ENCODE data around the gene TMEM252.

Gene TMEM252

DNA sequence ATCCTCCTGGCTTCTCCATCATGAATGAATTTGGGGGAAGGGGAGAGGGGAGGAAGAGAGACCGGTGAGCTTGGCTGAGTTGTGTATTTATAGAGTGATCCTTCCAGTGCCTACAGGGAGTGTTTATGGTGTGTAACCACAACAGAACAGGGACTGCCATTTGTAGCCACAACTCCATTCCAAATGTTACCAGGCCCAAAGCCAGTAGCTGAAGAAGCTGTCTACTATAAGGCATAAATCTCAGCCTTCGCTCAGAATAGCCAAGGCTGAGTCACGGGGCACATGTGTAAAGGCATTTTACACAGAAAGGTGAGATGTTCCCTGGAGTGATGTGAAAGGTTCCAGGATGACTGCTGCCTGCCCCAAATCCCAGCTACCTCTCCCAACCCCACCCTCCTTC, 2.5 kb downstream of the TMEM252 start:
- DNase-seq, result no peak

DNA sequence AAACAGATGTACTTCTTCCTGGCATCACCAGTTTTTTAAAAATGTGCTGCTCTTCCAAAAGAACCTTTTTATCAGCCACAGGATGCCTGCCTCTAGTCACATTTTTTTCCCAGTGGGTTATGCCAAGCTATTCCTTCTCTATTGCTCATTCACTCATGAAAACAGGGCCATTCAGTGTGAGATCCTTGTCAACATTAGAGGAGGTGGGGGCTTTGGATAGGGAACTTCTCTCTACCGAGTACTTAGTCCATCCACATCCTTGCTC, 3.1 kb downstream of the TMEM252 start:
- DNase-seq, result no peak

- no peak for DNase-seq
Measured at GRCh38 chr9:68536876-68537615, 3.6 kb downstream of the TMEM252 start.

- no peak for DNase-seq
Measured at GRCh38 chr9:68533678-68534077, 7.0 kb downstream of the TMEM252 start.

DNA sequence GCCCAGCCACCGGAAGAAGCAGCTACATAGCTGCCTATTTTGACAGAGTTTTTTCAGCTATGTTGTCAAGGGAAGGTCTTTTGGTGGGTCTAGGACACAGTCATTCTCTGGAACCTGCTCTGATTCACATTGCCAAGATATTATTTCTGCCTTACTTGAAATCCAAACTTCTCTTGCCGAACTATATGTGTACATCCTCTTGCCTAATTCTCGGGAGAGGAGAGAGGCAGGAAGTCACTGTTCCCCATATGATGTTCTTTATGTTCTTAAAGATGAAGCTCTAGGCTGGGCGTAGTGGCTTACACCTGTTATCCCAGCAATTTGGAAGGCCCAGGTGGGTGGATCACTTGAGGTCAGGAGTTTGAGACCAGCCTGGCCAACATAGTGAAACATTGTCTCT, 8.6 kb downstream of the TMEM252 start:
- no peak for DNase-seq

DNA sequence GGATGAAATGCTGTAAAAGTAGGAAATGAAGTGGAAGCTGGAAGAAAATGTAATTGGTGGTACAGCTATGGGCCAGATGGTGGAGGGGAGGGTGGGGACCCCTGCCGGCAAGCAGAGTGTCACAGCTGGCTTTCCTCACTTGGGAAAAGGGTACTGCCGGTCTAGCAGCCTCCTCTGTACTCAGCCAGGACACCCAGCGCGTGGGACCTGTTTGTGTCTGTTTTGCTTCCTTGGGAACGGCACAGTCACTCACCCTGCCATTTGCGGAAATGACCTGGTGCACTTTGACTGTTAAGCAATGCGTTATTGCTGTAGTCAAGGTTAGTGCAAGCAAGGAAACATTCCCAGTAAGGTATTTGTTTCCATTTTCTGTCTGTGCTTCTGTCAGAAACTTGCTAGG, 10.1 kb downstream of the TMEM252 start:
- peak; percentile 39 for DNase-seq

- DNase-seq, result no peak
Measured at GRCh38 chr9:68523367-68523936, 17.2 kb downstream of the TMEM252 start.

DNA sequence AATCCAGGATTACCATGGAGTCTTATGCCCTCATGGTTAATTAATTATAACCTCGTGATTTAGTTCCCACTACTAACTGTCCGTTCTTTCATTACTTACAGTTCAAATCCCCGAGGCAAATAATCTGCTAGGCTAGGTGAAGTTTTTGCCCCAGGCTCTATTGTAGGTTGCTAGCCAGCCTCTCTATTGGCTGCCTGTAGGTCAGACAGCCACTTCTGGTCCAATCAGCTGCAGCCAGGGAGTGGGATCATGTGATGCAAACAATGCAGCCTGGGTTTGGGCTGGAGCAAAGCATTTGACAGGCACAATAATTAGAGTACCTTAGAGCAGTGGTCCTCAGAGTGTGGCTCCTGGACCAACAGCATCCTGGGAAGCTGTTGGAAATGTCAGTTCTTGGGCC, 17.7 kb downstream of the TMEM252 start:
- no peak for DNase-seq

DNA sequence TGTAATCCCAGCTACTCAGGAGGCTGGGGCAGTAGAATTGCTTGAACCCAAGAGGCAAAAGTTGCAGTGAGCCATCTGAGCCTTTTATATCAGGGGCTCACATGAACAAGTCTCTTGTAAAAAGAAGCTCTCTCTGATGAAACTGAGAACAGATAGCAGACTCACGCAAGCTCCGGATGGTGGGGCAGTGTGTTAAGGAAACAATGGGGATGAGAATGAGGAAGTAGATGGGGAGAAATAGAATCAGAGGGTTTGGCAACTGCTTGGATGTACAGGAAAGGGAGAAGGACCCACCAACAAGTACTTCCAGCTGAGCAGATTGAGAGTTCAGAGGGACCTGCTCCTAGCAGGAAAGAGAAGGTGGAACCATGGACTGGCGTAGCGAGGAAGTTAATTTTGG, 18.6 kb downstream of the TMEM252 start:
- no peak for DNase-seq

- no peak for DNase-seq
Measured at GRCh38 chr9:68515326-68516017, 25.2 kb downstream of the TMEM252 start.

- no peak for DNase-seq
Measured at GRCh38 chr9:68513981-68514380, 26.7 kb downstream of the TMEM252 start.

GRCh38 chr9:68513385-68513784, 27.3 kb downstream of the TMEM252 start:
- no peak for DNase-seq

GRCh38 chr9:68509689-68510088, 31.0 kb downstream of the TMEM252 start:
- no peak for DNase-seq

- DNase-seq, result no peak
Measured at GRCh38 chr9:68508547-68508946, 32.1 kb downstream of the TMEM252 start.

DNA sequence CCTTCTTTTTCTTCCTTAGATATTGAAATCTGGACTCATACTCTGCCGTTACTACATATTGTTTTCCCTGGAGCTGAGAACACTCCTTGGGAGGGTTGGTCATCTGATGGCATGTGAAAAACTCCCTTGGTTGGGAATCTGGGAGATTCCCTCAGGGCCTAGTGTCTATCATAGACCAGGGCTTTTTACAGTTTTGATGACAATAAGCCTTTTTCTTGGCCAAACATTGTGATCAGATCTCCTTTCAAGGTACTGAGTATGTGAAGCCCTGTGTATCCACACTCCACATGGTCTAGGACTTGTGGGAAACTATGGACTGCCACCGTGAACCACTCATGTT, 32.9 kb downstream of the TMEM252 start:
- DNase-seq, result no peak

DNA sequence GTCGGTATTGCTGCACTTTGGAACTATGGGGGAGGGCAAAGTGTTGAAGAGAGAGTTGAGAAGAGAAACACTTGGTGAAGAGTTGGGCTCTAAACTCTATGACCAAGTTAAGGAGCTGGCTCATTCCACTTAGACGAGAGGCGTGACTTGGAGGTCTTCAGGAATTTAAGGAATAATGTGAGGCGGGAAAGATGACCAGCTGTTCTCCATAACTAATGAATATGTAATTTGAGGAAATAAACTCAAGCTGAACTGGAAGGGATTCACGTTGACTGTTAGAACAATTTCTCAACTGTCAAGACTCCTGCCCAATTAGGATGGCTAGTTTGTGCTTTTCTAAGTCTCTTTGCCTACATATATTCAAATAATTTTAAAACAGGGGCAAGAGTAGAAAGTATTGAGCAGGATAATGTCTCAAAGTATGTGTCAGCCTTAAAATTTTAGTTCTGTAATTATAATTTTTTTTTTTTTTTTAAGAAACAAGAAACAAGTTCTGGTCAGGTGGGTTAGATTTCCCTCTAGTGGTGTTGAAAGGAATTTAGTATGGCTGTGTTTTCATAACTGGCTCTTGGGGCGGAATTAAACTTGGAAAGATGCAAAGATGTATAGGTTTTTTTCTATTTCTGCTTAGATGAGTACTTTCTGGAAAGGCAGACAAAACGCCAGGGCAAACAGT, 33.4 kb downstream of the TMEM252 start:
- no peak for DNase-seq

- DNase-seq, result no peak
Measured at GRCh38 chr9:68506551-68506950, 34.1 kb downstream of the TMEM252 start.

DNA sequence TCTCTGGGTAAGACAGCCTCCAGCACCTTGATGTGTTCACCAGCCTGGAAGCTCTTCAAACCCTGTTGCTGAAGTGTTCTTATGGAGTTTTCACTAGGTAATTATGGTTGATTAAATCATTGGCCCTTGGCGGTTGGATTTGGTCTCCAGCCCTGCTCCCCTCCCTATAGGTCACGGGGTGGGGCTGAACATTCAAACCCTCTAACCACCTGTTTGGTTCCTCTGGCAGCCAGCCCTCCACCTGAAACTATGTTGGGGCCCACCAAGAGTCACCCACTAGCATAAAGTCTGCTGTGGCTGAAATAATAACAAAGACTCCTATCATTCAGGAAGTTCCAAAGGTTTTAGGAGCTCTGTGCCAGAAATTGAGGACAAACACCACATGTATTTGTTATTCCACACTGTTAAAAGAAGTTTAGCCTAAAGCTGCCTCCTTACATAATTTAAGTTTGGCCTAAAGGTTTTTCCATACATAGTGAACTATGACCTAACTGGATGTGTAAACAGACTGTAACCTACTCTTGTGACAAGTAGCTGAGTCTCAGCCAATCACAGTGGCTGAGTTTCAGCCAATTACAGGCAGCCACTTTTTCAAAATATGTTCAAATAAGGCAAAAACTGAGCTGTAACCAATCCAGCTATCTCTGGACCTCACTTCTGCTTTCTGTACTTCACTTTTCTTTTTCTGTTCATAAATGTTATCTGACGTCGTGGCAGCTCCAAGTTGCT, 34.8 kb downstream of the TMEM252 start:
- DNase-seq, result no peak

GRCh38 chr9:68502279-68502678, 38.4 kb downstream of the TMEM252 start:
- no peak for DNase-seq

DNA sequence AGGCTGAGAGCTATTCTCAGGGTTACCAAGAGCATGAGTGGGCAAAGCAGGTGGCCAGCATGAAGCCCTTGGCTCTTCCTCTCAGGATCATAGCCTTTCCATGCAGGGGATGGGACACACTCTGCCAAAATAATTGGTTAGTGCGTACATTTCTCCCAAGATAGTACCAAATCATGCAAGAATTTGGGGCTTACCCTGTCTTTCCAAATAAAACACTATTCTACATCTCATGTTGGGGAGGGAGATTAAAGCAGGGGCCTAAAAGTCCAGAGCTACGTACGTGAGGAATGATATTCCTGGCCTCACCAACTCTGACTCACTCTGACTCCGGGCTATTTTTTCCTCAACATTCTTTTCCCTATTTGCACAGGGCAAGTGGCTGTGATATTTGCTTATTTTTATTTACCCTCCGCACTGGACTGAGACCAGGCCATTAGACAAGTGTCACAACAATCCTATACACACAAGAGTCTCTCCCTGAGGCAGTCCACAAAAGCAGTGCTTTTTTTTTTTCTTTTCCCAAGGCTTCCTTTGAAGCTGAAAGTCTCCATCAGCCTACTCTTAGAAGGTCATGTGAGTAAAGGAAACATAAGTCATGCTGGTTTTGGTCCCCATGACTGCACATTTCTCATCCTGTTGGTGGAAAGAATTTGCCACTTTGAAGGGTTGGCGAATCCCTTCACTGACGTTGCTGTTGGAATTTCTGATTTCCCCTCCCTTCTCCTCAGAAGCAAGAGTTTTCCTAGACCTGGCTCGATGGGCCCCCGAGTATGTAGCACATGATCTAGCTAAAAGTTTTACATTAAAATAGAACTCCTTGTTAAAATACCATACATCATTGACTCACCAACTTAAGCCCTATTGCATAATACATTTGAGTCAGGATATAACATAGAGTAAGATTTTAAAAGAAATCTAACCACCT, 40.0 kb downstream of the TMEM252 start:
- DNase-seq, result no peak

GRCh38 chr9:68498816-68499215, 41.9 kb downstream of the TMEM252 start:
- no peak for DNase-seq

GRCh38 chr9:68497629-68498028, 43.1 kb downstream of the TMEM252 start:
- DNase-seq, result no peak

Measured in left hindlimb (tissue), 1 donor.